Midbrain (tissue), 1 donor: Measurements from ENCODE around the gene KTI12.
"Not testable (repeated sequence)": the region's sequence is repeated elsewhere in the genome, so short reads cannot be mapped to it uniquely, and the experiment has no call there.

ENCODE experiments used
- DNase-seq: peaks from one replicate; lab custom pipeline; 2025; lab: John Stamatoyannopoulos, UW

The KTI12 gene, protein sequence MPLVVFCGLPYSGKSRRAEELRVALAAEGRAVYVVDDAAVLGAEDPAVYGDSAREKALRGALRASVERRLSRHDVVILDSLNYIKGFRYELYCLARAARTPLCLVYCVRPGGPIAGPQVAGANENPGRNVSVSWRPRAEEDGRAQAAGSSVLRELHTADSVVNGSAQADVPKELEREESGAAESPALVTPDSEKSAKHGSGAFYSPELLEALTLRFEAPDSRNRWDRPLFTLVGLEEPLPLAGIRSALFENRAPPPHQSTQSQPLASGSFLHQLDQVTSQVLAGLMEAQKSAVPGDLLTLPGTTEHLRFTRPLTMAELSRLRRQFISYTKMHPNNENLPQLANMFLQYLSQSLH

DNA sequence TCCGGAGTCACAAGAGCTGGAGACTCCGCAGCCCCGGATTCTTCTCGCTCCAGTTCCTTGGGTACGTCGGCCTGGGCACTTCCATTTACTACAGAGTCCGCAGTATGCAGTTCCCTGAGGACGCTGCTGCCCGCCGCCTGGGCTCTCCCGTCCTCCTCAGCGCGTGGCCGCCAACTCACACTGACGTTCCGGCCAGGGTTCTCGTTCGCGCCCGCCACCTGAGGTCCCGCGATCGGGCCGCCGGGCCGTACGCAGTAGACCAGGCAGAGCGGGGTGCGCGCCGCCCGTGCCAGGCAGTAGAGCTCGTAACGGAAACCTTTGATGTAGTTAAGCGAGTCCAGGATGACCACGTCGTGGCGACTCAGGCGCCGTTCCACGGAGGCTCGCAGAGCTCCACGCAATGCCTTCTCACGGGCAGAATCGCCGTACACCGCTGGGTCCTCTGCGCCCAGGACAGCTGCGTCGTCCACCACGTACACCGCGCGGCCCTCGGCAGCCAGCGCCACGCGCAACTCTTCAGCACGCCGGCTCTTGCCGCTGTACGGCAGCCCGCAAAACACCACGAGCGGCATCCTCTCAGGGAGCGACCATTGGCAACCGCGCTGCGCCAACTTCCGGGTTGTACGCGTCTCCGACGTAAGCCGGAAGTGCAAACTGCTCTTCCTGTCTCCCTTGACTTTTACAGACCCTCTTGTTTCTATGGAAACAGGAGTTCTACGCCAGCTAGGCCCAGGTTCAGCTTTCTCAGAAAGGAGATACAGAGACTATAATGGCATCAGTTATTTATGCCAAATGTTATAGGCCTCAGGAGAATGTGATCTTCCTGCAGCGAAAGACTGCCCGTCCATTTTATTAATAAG lies at the start of gene KTI12:
Gene KTI12, minus strand, starts transcription at position 621 of the 860 bp plus-strand sequence. Its CDS starts 49 bp downstream, at position 572.
- DNase-seq: peak; percentile 86

- no peak for DNase-seq
These were observed 46.4 kb upstream of the KTI12 start for GRCh38 chr1:52080014-52080415.

GRCh38 chr1:52077277-52077676 lies 43.7 kb upstream of the KTI12 start:
- not testable (repeated sequence) for DNase-seq

DNA sequence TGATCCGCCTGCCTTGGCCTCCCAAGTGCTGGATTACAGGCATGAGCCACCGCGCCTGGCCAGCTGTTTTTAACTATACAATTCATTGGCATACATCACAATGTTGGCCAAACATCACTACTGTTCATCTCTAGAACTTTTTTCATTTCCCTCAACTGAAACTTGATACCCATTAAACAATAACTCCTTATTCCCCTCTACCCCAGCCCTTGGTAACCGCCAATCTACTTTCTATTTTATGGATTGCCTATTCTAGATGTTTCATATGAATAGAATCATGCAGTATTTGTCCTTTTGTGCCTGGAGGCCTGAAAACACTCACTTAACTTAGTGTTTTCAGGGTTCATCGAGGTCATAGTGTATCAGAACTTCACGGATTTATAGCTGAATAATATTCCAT lies 38.7 kb upstream of the KTI12 start:
- no peak for DNase-seq

- no peak for DNase-seq
These were observed 37.1 kb upstream of the KTI12 start for GRCh38 chr1:52070704-52071103.

DNA sequence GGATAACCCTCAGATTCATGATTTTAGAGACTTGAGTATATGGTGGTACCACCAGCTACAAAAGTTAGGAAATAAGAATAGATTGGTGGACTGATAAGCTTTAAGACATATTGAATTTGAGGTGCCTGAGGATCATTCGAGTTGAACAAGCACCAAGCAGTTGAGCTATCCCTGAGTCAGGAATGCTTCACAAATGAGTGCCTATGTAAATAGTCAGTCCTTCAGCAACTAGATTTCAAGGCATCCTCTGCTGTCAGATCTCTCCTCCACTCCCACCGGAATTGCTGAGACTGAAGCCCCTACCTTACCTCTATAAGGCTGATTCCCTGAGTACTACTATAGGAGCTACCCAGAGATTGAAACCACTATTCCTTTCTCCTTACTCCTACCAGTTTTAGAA lies 29.6 kb upstream of the KTI12 start:
- no peak for DNase-seq

DNA sequence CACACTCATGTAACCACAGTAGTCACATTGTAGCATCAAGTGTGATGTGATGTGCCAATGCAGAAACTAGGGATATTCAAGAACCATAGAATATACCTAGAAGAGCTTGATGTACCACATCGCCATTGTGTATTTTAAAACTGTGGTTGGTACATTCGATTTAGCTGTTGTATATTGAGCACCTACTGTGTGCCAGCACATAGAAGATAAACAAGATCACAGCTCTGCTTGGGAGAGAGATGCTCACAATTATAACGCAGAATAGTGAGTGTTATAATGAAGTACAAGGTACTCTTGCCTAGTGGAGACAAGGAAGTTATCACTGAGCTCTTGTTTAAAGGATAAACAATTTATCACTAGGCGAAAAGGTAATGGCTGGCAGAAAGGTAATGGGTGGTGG lies 27.2 kb upstream of the KTI12 start:
- DNase-seq: no peak

- no peak for DNase-seq
These were observed 26.3 kb upstream of the KTI12 start for GRCh38 chr1:52059888-52060287.

DNA sequence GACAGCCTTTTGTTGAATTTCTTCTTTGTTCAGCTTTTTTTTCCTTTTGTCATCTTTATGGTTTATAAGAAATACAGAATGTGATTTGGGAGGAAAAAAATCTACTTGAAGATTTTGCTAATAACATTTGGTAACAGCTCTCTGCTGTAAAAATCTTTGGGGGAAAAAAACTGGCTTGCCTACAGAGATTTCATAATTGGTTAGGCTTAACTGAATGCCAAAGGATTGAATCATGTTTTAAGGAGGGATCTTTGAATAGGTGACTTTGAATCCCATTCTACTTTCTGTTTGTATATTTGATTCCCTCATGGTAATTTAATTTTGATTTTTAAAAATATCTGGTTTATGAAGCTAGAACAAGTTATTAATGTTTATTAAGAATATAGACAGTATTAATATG lies 25.7 kb upstream of the KTI12 start:
- no peak for DNase-seq

DNA sequence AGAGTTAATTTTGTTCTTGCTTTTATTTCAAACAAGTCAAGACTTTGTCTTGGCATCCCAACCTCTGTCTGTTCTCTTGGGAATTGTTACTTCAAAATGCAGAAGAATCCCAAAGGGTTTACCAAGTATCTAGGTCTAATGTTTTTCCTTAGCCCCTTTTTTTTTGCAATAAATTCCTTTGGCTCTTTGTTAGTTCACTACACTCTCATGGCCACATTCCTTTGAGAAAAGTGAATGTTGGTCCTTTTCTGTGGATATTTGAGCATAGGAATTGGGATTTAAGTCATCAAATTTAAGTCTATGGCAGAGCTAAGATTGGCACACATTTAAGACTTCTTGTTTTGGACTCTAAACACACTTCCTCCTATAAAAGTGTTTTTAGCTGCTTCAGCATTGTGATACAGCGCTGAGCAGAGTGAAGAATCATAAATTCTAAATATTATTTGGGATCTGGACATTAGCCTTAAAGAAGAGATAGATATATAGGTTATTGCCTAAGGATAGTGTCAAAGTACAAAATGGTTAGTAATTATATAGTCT lies 24.3 kb upstream of the KTI12 start:
- no peak for DNase-seq

- DNase-seq: no peak
These were observed 23.6 kb upstream of the KTI12 start for GRCh38 chr1:52057255-52057654.

- DNase-seq: no peak
These were observed 23.3 kb upstream of the KTI12 start for GRCh38 chr1:52056937-52057231.

GRCh38 chr1:52056163-52056936 lies 22.7 kb upstream of the KTI12 start, which contains the start of gene BTF3L4:
Gene BTF3L4 (plus strand): TSS chr1:52056295. CDS start chr1:52059848, 3,553 bp downstream.
- DNase-seq: peak; percentile 96

DNA sequence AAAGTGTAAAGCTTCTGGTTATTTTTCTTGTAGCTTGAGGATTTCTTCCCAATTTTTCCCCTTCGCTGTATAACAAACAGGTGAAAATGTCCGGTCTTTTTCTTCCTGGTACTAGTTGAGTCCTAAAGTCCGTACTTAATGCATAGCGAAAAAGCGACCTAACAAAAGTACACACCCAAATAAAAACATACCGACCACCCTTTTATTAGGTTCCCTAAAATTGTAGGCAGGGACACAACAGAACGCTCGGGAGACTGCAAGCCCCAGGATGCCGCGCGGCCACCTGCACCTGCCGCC lies 22.2 kb upstream of the KTI12 start:
- DNase-seq: no peak

GRCh38 chr1:52055066-52055865 lies 21.7 kb upstream of the KTI12 start, which contains the start of gene TXNDC12:
Gene TXNDC12 (minus strand): TSS chr1:52055191. CDS start chr1:52055096, 95 bp downstream.
- peak; percentile 87 for DNase-seq

- no peak for DNase-seq
These were observed 21.0 kb upstream of the KTI12 start for GRCh38 chr1:52054496-52055065.

DNA sequence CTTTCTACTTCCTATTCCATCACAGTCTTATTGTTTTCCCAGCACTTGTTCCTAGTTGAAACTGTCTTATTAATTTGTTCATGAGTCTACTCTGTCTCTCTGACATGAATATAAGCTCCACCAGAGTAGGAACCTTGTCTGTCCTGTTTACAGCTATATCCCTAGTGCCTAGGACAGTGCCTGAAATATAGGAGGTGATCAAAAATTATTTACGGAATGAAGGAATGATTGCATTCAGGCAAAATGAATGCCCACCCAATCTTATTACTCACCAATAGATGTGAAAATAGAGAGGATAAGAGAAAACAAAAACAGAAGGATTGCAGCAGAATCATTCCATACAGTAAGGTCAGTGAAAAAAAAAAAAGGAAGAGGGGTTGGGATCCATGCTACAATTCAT lies 20.3 kb upstream of the KTI12 start:
- no peak for DNase-seq

DNA sequence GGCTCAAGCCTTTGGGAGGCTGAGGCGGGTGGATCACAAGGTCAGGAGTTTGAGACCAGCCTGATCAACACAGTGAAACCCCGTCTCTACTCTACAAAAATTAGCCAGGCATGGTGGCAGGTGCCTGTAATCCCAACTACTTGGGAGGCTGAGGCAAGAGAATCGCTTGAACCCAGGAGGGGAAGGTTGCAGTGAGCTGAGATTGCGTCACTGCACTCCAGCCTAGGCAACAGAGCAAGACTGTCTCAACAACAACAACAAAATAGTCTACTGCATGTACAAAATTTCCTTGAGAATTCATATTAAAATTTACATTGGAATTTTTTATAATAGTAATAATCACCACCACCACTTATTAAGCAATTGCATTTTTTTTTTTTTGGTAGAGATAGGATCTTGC lies 15.7 kb upstream of the KTI12 start:
- not testable (repeated sequence) for DNase-seq

- DNase-seq: not testable (repeated sequence)
These were observed 12.1 kb upstream of the KTI12 start for GRCh38 chr1:52045666-52046195.

- DNase-seq: no peak
These were observed 11.6 kb upstream of the KTI12 start for GRCh38 chr1:52045236-52045635.
